A549 (cell line): ENCODE results near the gene CERK. TPM values are rescaled to one million over a fixed set of nuclear protein-coding genes. Genes with fewer than 3 reads are reported as not detected.

ENCODE experiments used
- ATAC-seq, 2 experiments: fragments of 200-7000 bp in 1 of 2; fragments of >200 bp in 1 of 2; cut with Nextera tagmentation in 1 of 2; cut with Tn5 transposase in 1 of 2; 3 replicates each; pipeline versions ENCODE4 v1.8.0 to v1.9.1; 2018 to 2020; ENCODE audit warnings: mild to moderate bottlenecking in 1 of 2, moderate library complexity in 1 of 2
- CTCF ChIA-PET: fragments of 300-600 bp; sonication (Branson Sonifier 250); formaldehyde crosslinking; extraction: SDS; loops from one replicate; lab custom pipeline; 2021; ENCODE audit warnings: antibody characterized with exemption, inconsistent platforms; lab: Yijun Ruan, JAX
- POLR2A ChIA-PET: fragments of 350-600 bp; formaldehyde crosslinking; extraction: SDS; loops from one replicate; lab custom pipeline; 2021; ENCODE audit warnings: antibody characterized with exemption, inconsistent platforms; lab: Yijun Ruan, JAX
- DNase-seq, 2 experiments: peaks; one replicate each; pipeline versions ENCODE4 v3.0.0 to v3.0.0-alpha.2; 2011 to 2016; ENCODE audit warnings: low read depth in 1 of 2, low spot score in 1 of 2
- FAIRE-seq: peaks from 2 replicates; lab custom pipeline; 2011; peaks lifted over from hg19 to GRCh38; lab: Jason Lieb, UNC
- H3K27ac ChIP-seq, 2 experiments: fragments of >200 bp; sonication (Bioruptor Twin); formaldehyde crosslinking; 3 replicates each; pipeline ENCODE4 v1.5.1; 2016 to 2017
- H3K4me1 ChIP-seq: fragments of >200 bp; sonication (Bioruptor Twin); formaldehyde crosslinking; 3 replicates; pipeline ENCODE4 v1.6.1; 2016
- H3K4me2 ChIP-seq: fragments of >200 bp; sonication (Bioruptor Twin); formaldehyde crosslinking; 3 replicates; pipeline ENCODE4 v1.6.1; 2016
- H3K4me3 ChIP-seq: fragments of >200 bp; sonication (Bioruptor Twin); formaldehyde crosslinking; 3 replicates; pipeline ENCODE4 v1.5.1; 2016
- H3K9me3 ChIP-seq: fragments of >200 bp; sonication (Bioruptor Twin); formaldehyde crosslinking; 3 replicates; pipeline ENCODE4 v1.6.1; 2016
- BCL3 ChIP-seq: fragments of >200 bp; sonication (Bioruptor Twin); formaldehyde crosslinking; IDR thresholded peaks from 3 replicates; pipeline ENCODE4 v1.6.1; 2016
- BHLHE40 ChIP-seq: IDR thresholded peaks from 2 replicates; pipeline ENCODE4 v1.6.1; 2012; ENCODE audit warnings: low read depth, low read length, inconsistent platforms
- CBX2 ChIP-seq: fragments of 200-600 bp; sonication (generic); IDR thresholded peaks from 2 replicates; pipeline ENCODE4 v1.6.1; 2016; ENCODE audit warnings: low read depth, mild to moderate bottlenecking, borderline replicate concordance
- CEBPB ChIP-seq, 2 experiments: fragments of >200 bp in 1 of 2; sonication (Bioruptor Twin) in 1 of 2; formaldehyde crosslinking in 1 of 2; IDR thresholded peaks; 2 replicates each; pipeline ENCODE4 v1.6.1; 2012 to 2016
- CHD2 ChIP-seq: fragments of 150-350 bp; IDR thresholded peaks from 2 replicates; pipeline ENCODE4 v1.6.1; 2014; ENCODE audit warnings: low read length; ENCODE audit not compliant: partially characterized antibody
- CTCF ChIP-seq: fragments of >200 bp; sonication (Bioruptor Twin); formaldehyde crosslinking; IDR thresholded peaks from 3 replicates; pipeline ENCODE4 v1.5.1; 2016
- EHF ChIP-seq: fragments of 250-450 bp; sonication (Bioruptor Pico); IDR thresholded peaks from 2 replicates; pipeline ENCODE4 v1.5.0; 2020; ENCODE audit warnings: mild to moderate bottlenecking
- ESRRA ChIP-seq: fragments of 150-350 bp; IDR thresholded peaks from 2 replicates; pipeline ENCODE4 v1.6.1; 2014; ENCODE audit warnings: mild to moderate bottlenecking, low read length, borderline replicate concordance
- FOSB ChIP-seq: fragments of 250-450 bp; sonication (Bioruptor Pico); IDR thresholded peaks from 2 replicates; pipeline ENCODE4 v1.5.0; 2020; ENCODE audit warnings: mild to moderate bottlenecking, moderate library complexity
- FOSL2 ChIP-seq, 2 experiments: fragments of 450-650 bp in 1 of 2; fragments of >200 bp in 1 of 2; sonication (Bioruptor Twin) in 1 of 2; formaldehyde crosslinking; IDR thresholded peaks; 2 replicates each; pipeline versions ENCODE4 v1.5.0 to v1.6.1; 2016 to 2020; ENCODE audit warnings: mild to moderate bottlenecking in 1 of 2, moderate library complexity in 1 of 2
- FOXS1 ChIP-seq: fragments of 250-450 bp; sonication (Bioruptor Pico); IDR thresholded peaks from 2 replicates; pipeline ENCODE4 v1.5.0; 2020; ENCODE audit warnings: mild to moderate bottlenecking, moderate library complexity
- HOXA7 ChIP-seq: fragments of 250-450 bp; sonication (Bioruptor Pico); IDR thresholded peaks from 2 replicates; pipeline ENCODE4 v1.5.0; 2020; ENCODE audit warnings: mild to moderate bottlenecking, moderate library complexity
- HOXB13 ChIP-seq: fragments of 250-450 bp; sonication (Bioruptor Pico); IDR thresholded peaks from 2 replicates; pipeline ENCODE4 v1.5.0; 2020; ENCODE audit warnings: low read depth, mild to moderate bottlenecking, moderate library complexity
- HOXB5 ChIP-seq: fragments of 250-450 bp; sonication (Bioruptor Pico); IDR thresholded peaks from 2 replicates; pipeline ENCODE4 v1.5.0; 2020; ENCODE audit warnings: mild to moderate bottlenecking, moderate library complexity
- KDM1A ChIP-seq: fragments of 200-600 bp; sonication (generic); IDR thresholded peaks from 2 replicates; pipeline ENCODE4 v1.6.1; 2016; ENCODE audit warnings: low read depth, mild to moderate bottlenecking
- KDM5A ChIP-seq: fragments of 200-600 bp; sonication (generic); IDR thresholded peaks from 2 replicates; pipeline ENCODE4 v1.6.1; 2016; ENCODE audit warnings: antibody characterized with exemption, mild to moderate bottlenecking
- MAX ChIP-seq: IDR thresholded peaks from 2 replicates; pipeline ENCODE4 v1.6.1; 2012
- NFE2L2 ChIP-seq: fragments of 150-350 bp; conservative IDR thresholded peaks from 2 replicates; pipeline ENCODE4 v1.6.1; 2014; ENCODE audit warnings: low read length
- RAD21 ChIP-seq, 2 experiments: fragments of >200 bp in 1 of 2; sonication (Bioruptor Twin) in 1 of 2; formaldehyde crosslinking in 1 of 2; IDR thresholded peaks in 1 of 2; conservative IDR thresholded peaks in 1 of 2; 2 replicates in 1 of 2; 3 replicates in 1 of 2; pipeline ENCODE4 v1.6.1; 2012 to 2018; ENCODE audit warnings: inconsistent platforms in 1 of 2
- RARB ChIP-seq: fragments of 250-450 bp; sonication (Bioruptor Pico); IDR thresholded peaks from 2 replicates; pipeline ENCODE4 v1.8.0; 2021; ENCODE audit warnings: mild to moderate bottlenecking, moderate library complexity
- RCOR1 ChIP-seq: fragments of 150-350 bp; IDR thresholded peaks from 2 replicates; pipeline ENCODE4 v1.6.1; 2014; ENCODE audit warnings: antibody characterized with exemption, low read length, low read depth
- RNF2 ChIP-seq: fragments of 200-600 bp; sonication (generic); IDR thresholded peaks from 2 replicates; pipeline ENCODE4 v1.6.1; 2016; ENCODE audit warnings: low read depth, mild to moderate bottlenecking, antibody characterized with exemption, moderate library complexity, borderline replicate concordance
- SMC3 ChIP-seq: fragments of >200 bp; sonication (Bioruptor Twin); formaldehyde crosslinking; IDR thresholded peaks from 3 replicates; pipeline ENCODE4 v1.6.1; 2018; ENCODE audit warnings: inconsistent platforms
- SREBF2 ChIP-seq: fragments of 450-650 bp; IDR thresholded peaks from 2 replicates; pipeline ENCODE4 v1.6.1; 2014; ENCODE audit warnings: mild to moderate bottlenecking, moderate library complexity
- ZC3H11A ChIP-seq: fragments of 450-650 bp; IDR thresholded peaks from 2 replicates; pipeline ENCODE4 v1.6.1; 2014; ENCODE audit warnings: antibody characterized with exemption, mild to moderate bottlenecking
- ZFP36 ChIP-seq: fragments of 450-650 bp; IDR thresholded peaks from 2 replicates; pipeline ENCODE4 v1.6.1; 2014; ENCODE audit warnings: borderline replicate concordance; ENCODE audit not compliant: partially characterized antibody
- ZNF302 ChIP-seq: fragments of 250-450 bp; sonication (Bioruptor Pico); IDR thresholded peaks from 2 replicates; pipeline ENCODE4 v1.9.0; 2021; ENCODE audit warnings: inconsistent platforms, mild to moderate bottlenecking, moderate library complexity
- WGBS: methylation state at CpG from one replicate; pipeline ENCODE4 v1.1.6; 2017; ENCODE audit errors: missing lambda C conversion rate; 5-methylcytosine and 5-hydroxymethylcytosine counted together
- polyA plus RNA-seq, 4 experiments: library from polyadenylated mRNA; depleted of rRNA in 3 of 4; stranded (reverse); fragments of >200 nt; fragmentation: RNase III in 1 of 4; extraction: RNeasy Plus Mini Kit Qiagen cat#74134 plus additional on column Dnase treatment in 1 of 4; gene quantifications; 2 replicates in 3 of 4; 3 replicates in 1 of 4; pipeline ENCODE4 v1.2.3, GENCODE V29; 2011 to 2017
- TF ChIP-seq, protein P1 (sequence below): fragments of 450-650 bp; IDR thresholded peaks from 2 replicates; pipeline ENCODE4 v1.6.1; 2014; ENCODE audit warnings: antibody characterized with exemption
- TF ChIP-seq, protein P2 (sequence below): fragments of 150-350 bp; IDR thresholded peaks from 2 replicates; pipeline ENCODE4 v1.6.1; 2014; ENCODE audit warnings: low read depth, mild to moderate bottlenecking, low read length

The CERK gene
- polyA plus RNA-seq, 2 of the 4 experiments (the other 2 are of a cell fraction), result 13.1 to 15.6 TPM

DNA sequence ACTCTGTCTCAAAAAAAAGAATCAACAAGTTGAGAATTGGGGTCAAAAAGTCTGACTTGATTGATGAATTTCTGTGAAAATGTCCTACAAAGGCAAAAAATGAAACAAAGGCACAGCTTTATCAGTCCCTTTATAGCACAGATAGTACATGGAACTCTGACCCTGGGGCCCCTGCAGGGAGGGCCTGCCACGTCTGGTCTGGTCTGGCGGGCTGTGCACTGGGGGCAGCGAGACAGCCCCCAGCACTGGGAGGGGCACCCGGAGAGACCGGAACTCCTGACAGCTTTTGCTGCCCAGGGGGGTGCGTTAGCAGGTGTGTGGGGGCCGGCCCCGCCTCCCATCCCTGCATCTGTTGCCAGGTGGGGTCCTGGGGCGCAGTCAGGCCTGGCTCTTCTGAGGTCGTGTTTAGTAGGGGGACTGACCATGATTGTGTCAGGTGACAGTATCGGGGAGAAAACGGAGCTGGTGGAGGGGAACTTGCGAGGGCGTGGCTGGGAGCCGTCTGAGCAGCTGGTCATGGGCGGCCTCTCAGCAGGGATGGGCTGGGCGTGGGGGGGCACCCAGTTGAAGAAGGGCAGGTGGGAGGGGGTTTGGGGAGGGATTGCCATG, 66.1 kb downstream of the CERK start (continued):
- no peak for TF ChIP-seq BCL3
- no peak for TF ChIP-seq EHF (CRISPR knock-in tag)
- TF ChIP-seq FOXS1 (CRISPR knock-in tag), result no peak
- TF ChIP-seq RCOR1, result no peak
- no peak for TF ChIP-seq HOXB13 (CRISPR knock-in tag)
- TF ChIP-seq FOSB, result no peak
- no peak for TF ChIP-seq CEBPB (IDR thresholded peaks at IDR 0.05)
- TF ChIP-seq, all 56 proteins: peak for 0

- H3K4me3 ChIP-seq, result no peak overlapping the region
- ChIA-PET CTCF (interaction anchor here (0.7 to 2.3 kb wide), 3 partner anchors 8 to 389 kb away, joined by 3 to 6 read pairs (median 3); no protein-coding TSS in a partner anchor), POLR2A (no interaction called here)
- 97% methylated on average over 8 of the region's 9 CpGs for WGBS
- no peak for ATAC-seq
- no peak overlapping the region for H3K27ac ChIP-seq
- no peaks in the 10 kb centered on the region for H3K4me1 ChIP-seq
- no peaks in the 10 kb centered on the region for H3K9me3 ChIP-seq
- H3K4me2 ChIP-seq, result no peak overlapping the region
- TF ChIP-seq HOXB5 (CRISPR knock-in tag) (no peak), KDM5A (no peak), RNF2 (no peak), ZNF302 (CRISPR knock-in tag) (no peak), NFE2L2 (no peak), RAD21 (conservative IDR thresholded peaks at IDR 0.05 in 1 of 2, IDR thresholded peaks at IDR 0.05 in 1 of 2) (no peak), MAX (no peak), ZFP36 (no peak), ESRRA (no peak), KDM1A (no peak), FOSL2 (IDR thresholded peaks at IDR 0.05) (no peak), FOSL2 (CRISPR knock-in tag; IDR thresholded peaks at IDR 0.05) (no peak), FOXS1 (CRISPR knock-in tag) (no peak)
- DNase-seq, result no peak
- FAIRE-seq, result no peak
Measured at GRCh38 chr22:46669201-46669600, 68.9 kb downstream of the CERK start.

DNA sequence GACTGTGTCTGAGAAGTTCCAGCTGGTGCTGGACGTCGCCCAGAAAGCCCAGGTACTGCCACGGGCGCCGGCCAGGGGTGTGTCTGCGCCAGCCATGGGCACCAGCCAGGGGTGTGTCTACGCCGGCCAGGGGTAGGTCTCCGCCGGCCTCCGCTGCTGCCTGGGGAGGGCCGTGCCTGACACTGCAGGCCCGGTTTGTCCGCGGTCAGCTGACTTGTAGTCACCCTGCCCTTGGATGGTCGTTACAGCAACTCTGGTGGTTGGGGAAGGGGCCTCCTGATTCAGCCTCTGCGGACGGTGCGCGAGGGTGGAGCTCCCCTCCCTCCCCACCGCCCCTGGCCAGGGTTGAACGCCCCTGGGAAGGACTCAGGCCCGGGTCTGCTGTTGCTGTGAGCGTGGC, 69.9 kb downstream of the CERK start:
- 100% methylated on average over 5 of the region's 24 CpGs for WGBS
- no peak for TF ChIP-seq SREBF2
- no peak for TF ChIP-seq HOXA7
- no peak for TF ChIP-seq HOXB13 (CRISPR knock-in tag)
- no peak for TF ChIP-seq CBX2
- TF ChIP-seq RARB, result no peak
- no peak for TF ChIP-seq BCL3
- no peak for TF ChIP-seq BHLHE40
- no peak for TF ChIP-seq CTCF
- no peak for TF ChIP-seq CHD2
- TF ChIP-seq KDM5A, result no peak
- no peak for TF ChIP-seq RNF2
- TF ChIP-seq, protein P1, sequence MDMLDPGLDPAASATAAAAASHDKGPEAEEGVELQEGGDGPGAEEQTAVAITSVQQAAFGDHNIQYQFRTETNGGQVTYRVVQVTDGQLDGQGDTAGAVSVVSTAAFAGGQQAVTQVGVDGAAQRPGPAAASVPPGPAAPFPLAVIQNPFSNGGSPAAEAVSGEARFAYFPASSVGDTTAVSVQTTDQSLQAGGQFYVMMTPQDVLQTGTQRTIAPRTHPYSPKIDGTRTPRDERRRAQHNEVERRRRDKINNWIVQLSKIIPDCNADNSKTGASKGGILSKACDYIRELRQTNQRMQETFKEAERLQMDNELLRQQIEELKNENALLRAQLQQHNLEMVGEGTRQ, result no peak
- no peak for TF ChIP-seq ZC3H11A
- TF ChIP-seq RAD21 (conservative IDR thresholded peaks at IDR 0.05 in 1 of 2, IDR thresholded peaks at IDR 0.05 in 1 of 2), result no peak
- TF ChIP-seq NFE2L2, result no peak
- TF ChIP-seq, protein P2, sequence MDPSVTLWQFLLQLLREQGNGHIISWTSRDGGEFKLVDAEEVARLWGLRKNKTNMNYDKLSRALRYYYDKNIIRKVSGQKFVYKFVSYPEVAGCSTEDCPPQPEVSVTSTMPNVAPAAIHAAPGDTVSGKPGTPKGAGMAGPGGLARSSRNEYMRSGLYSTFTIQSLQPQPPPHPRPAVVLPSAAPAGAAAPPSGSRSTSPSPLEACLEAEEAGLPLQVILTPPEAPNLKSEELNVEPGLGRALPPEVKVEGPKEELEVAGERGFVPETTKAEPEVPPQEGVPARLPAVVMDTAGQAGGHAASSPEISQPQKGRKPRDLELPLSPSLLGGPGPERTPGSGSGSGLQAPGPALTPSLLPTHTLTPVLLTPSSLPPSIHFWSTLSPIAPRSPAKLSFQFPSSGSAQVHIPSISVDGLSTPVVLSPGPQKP, result no peak
- TF ChIP-seq MAX, result no peak
- TF ChIP-seq SMC3, result no peak

More for the DNA sequence above, 69.9 kb downstream of the CERK start:
- no peak for DNase-seq
- CTCF ChIA-PET, result interaction anchor here (2.3 kb wide), 1 partner anchor 9 kb away, joined by 6 read pairs; no protein-coding TSS in a partner anchor
- Histone ChIP-seq H3K4me2 (no peak overlapping the region), H3K4me3 (no peak overlapping the region), H3K9me3 (no peaks in the 10 kb centered on the region), H3K27ac (no peak overlapping the region), H3K4me1 (no peaks in the 10 kb centered on the region)
- POLR2A ChIA-PET, result no interaction called here
- no peak for FAIRE-seq
- no peak for ATAC-seq
